Smooth muscle cell (in vitro differentiated cells): Measurements from ENCODE around the gene U2AF1L4. TPM values are rescaled to one million over a fixed set of nuclear protein-coding genes. Genes with fewer than 3 reads are reported as not detected.

Experiments used
- DNase-seq: peaks from one replicate; lab custom pipeline; 2025; ENCODE audit not compliant: unreplicated experiment; lab: John Stamatoyannopoulos, UW
- H2AFZ ChIP-seq: fragments of 200-600 bp; sonication (generic); 2 replicates; pipeline ENCODE4 v1.6.0; 2016; ENCODE audit warnings: antibody characterized with exemption, low read depth, mild to moderate bottlenecking
- H3F3A ChIP-seq: fragments of 200-600 bp; sonication (generic); 2 replicates; pipeline ENCODE4 v1.6.0; 2017; ENCODE audit warnings: antibody characterized with exemption, low read depth
- H3K27ac ChIP-seq: fragments of 200-600 bp; sonication (generic); 2 replicates; pipeline ENCODE4 v1.5.1; 2016; ENCODE audit warnings: low read depth, mild to moderate bottlenecking
- H3K27me3 ChIP-seq: fragments of 200-600 bp; sonication (generic); 2 replicates; pipeline ENCODE4 v1.6.1; 2016; ENCODE audit warnings: low read depth, mild to moderate bottlenecking
- H3K36me3 ChIP-seq: fragments of 200-600 bp; sonication (generic); 2 replicates; pipeline ENCODE4 v1.5.1; 2016; ENCODE audit warnings: low read depth
- H3K4me1 ChIP-seq: fragments of 200-600 bp; sonication (generic); 2 replicates; pipeline ENCODE4 v1.5.1; 2016; ENCODE audit warnings: low read depth
- H3K4me2 ChIP-seq: fragments of 200-600 bp; sonication (generic); 2 replicates; pipeline ENCODE4 v1.6.0; 2016; ENCODE audit warnings: mild to moderate bottlenecking
- H3K4me3 ChIP-seq: fragments of 200-600 bp; sonication (generic); 2 replicates; pipeline ENCODE4 v1.5.1; 2016; ENCODE audit warnings: mild to moderate bottlenecking
- H3K79me2 ChIP-seq: fragments of 200-600 bp; sonication (generic); 2 replicates; pipeline ENCODE4 v1.6.0; 2016; ENCODE audit warnings: low read depth, mild to moderate bottlenecking
- H3K9ac ChIP-seq: fragments of 200-600 bp; sonication (generic); 2 replicates; pipeline ENCODE4 v1.6.0; 2016; ENCODE audit warnings: low read depth
- H3K9me3 ChIP-seq: fragments of 200-600 bp; sonication (generic); replicated peaks from 2 replicates; pipeline ENCODE4 v1.5.1; 2016; ENCODE audit warnings: low read depth
- H4K20me1 ChIP-seq: fragments of 200-600 bp; sonication (generic); 2 replicates; pipeline ENCODE4 v1.6.0; 2016; ENCODE audit warnings: low read depth
- CTCF ChIP-seq: fragments of 200-600 bp; sonication (generic); IDR thresholded peaks from 2 replicates; pipeline ENCODE4 v1.5.1; 2017; ENCODE audit warnings: borderline replicate concordance, mild to moderate bottlenecking, antibody characterized with exemption; ENCODE audit not compliant: insufficient read depth, poor library complexity, severe bottlenecking
- WGBS: methylation state at CpG from one replicate; pipeline ENCODE4 v1.1.7; 2016; ENCODE audit warnings: low lambda C conversion rate; 5-methylcytosine and 5-hydroxymethylcytosine counted together
- polyA plus RNA-seq: library from polyadenylated mRNA; unstranded; fragments of >200 nt; fragmentation: Nextera tagmentation; extraction: Ambion mirVana; gene quantifications from 2 replicates; pipeline ENCODE4 v1.2.1, GENCODE V29; 2016
- total RNA-seq: library from RNA; depleted of rRNA; stranded (reverse); fragments of >200 nt; gene quantifications from 2 replicates; pipeline ENCODE4 v1.2.3, GENCODE V29; 2014

Gene U2AF1L4
- total and polyA plus RNA-seq, 2 experiments from 2014 or later, result 14.6 to 29.3 TPM

- no peak overlapping the region for H3K27ac ChIP-seq
- H3K4me3 ChIP-seq, result no peak overlapping the region
- peaks cover 25% of the 10 kb centered on the region for H4K20me1 ChIP-seq
- H3F3A ChIP-seq, result no peaks in the 10 kb centered on the region
- whole genome bisulfite sequencing, result 99% methylated on average over 15 of the region's 17 CpGs
- no peaks in the 10 kb centered on the region for H3K36me3 ChIP-seq
- H3K9ac ChIP-seq, result no peak overlapping the region
- TF ChIP-seq CTCF, result no peak
- H3K27me3 ChIP-seq, result no peaks in the 10 kb centered on the region
- H3K79me2 ChIP-seq, result peaks cover 39% of the 10 kb centered on the region
- H3K4me2 ChIP-seq, result no peak overlapping the region
- DNase-seq, result no peak
- no peak overlapping the region for H2AFZ ChIP-seq
- peaks cover 11% of the 10 kb centered on the region for H3K4me1 ChIP-seq
- no peaks in the 10 kb centered on the region for H3K9me3 ChIP-seq
Observed at GRCh38 chr19:35720648-35721047, 24.6 kb downstream of the U2AF1L4 start.

- Histone ChIP-seq H3K4me1 (peaks cover 12% of the 10 kb centered on the region), H3K79me2 (peaks cover 39% of the 10 kb centered on the region), H3K4me3 (no peak overlapping the region), H3K27ac (no peak overlapping the region), H4K20me1 (peaks cover 25% of the 10 kb centered on the region), H3K36me3 (no peaks in the 10 kb centered on the region), H3K27me3 (no peaks in the 10 kb centered on the region), H3K9ac (no peak overlapping the region), H3K4me2 (no peak overlapping the region), H3K9me3 (no peaks in the 10 kb centered on the region), H3F3A (no peaks in the 10 kb centered on the region), H2AFZ (no peak overlapping the region)
- TF ChIP-seq CTCF, result no peak
- 98% methylated on average over 9 of the region's 9 CpGs for WGBS
- no peak for DNase-seq
Observed at GRCh38 chr19:35720163-35720524, 25.1 kb downstream of the U2AF1L4 start.

DNA sequence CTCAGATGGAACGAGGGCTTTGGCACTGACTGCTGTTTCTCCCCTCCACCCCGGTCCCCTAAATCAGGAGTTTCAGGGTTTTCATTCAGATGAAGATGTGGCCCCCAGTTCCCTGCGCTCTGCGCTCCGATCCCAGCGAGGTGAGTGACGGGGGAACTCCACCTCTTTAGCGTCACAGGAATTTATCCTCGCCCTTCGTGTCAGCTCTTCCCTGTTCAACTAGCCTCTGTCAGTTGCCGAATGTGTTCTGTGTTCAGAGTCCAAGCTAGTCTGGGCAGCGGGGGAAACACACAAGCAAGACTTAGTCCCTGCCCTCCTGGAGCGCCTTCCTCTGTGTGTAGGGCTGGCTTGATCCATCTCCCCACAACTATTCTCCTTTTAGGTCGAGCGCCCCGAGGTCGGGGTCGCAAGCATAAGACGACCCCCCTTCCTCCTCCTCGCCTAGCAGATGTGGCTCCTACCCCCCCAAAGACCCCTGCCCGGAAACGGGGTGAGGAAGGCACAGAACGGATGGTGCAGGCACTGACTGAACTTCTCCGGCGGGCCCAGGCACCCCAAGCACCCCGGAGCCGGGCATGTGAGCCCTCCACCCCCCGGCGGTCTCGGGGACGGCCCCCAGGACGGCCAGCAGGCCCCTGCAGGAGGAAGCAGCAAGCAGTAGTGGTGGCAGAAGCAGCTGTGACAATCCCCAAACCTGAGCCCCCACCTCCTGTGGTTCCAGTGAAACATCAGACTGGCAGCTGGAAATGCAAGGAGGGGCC is 25.6 kb downstream of the U2AF1L4 start:
- Histone ChIP-seq H3K27ac (no peak overlapping the region), H3K27me3 (no peaks in the 10 kb centered on the region), H3K4me3 (peak overlapping the region; percentile 88), H3K79me2 (peaks cover 39% of the 10 kb centered on the region), H3K36me3 (no peaks in the 10 kb centered on the region), H4K20me1 (peaks cover 25% of the 10 kb centered on the region), H3K9me3 (no peaks in the 10 kb centered on the region), H3K4me2 (peak overlapping the region; percentile 86), H2AFZ (no peak overlapping the region), H3K4me1 (peaks cover 12% of the 10 kb centered on the region), H3K9ac (no peak overlapping the region), H3F3A (no peaks in the 10 kb centered on the region)
- TF ChIP-seq CTCF, result no peak
- no peak for DNase-seq
- 92% methylated on average over 32 of the region's 32 CpGs for WGBS
